Cardiac muscle cell (in vitro differentiated cells and primary cell): ENCODE data around the gene PRR29. TPM values are rescaled to one million over a fixed set of nuclear protein-coding genes. Genes with fewer than 3 reads are reported as not detected.

Experiments used
- DNase-seq, 2 donors: peaks; one replicate each; pipeline versions ENCODE4 v3.0.0 to v3.0.0-alpha.2; 2010 to 2017; ENCODE audit warnings: low read depth in 1 of 2, low spot score in 1 of 2
- H3K27ac ChIP-seq: fragments of 200-600 bp; sonication (generic); 2 replicates; pipeline ENCODE4 v1.5.1; 2016
- H3K27me3 ChIP-seq: fragments of 200-600 bp; sonication (generic); 2 replicates; pipeline ENCODE4 v1.6.0; 2016; ENCODE audit warnings: control low read depth
- H3K36me3 ChIP-seq: fragments of 200-600 bp; sonication (generic); 2 replicates; pipeline ENCODE4 v1.5.1; 2016; ENCODE audit warnings: control low read depth
- H3K4me1 ChIP-seq: fragments of 200-600 bp; sonication (generic); 2 replicates; pipeline ENCODE4 v1.8.1; 2017; ENCODE audit warnings: low read depth, mild to moderate bottlenecking, mixed run types
- H3K4me3 ChIP-seq: fragments of 200-600 bp; sonication (generic); 2 replicates; pipeline ENCODE4 v1.5.1; 2016; ENCODE audit warnings: mild to moderate bottlenecking
- H3K9me3 ChIP-seq: fragments of 200-600 bp; sonication (generic); 2 replicates; pipeline ENCODE4 v1.5.1; 2017; ENCODE audit warnings: low read depth, mild to moderate bottlenecking, control low read depth
- CTCF ChIP-seq: IDR thresholded peaks from 2 replicates; pipeline ENCODE4 v1.5.1; 2012; ENCODE audit warnings: low read depth, mild to moderate bottlenecking, low read length
- polyA plus RNA-seq: library from polyadenylated mRNA; unstranded; fragments of >200 nt; fragmentation: Nextera tagmentation; extraction: Ambion mirVana; gene quantifications from 2 replicates; pipeline ENCODE4 v1.2.1, GENCODE V29; 2016
- total RNA-seq: library from RNA; depleted of rRNA; stranded (reverse); fragments of >200 nt; gene quantifications from 2 replicates; pipeline ENCODE4 v1.2.3, GENCODE V29; 2016

PRR29 gene
- total and polyA plus RNA-seq, 2 experiments from 2014 or later, result 1.7 to 3.6 TPM

GRCh38 chr17:63996430-63997182, 1.5 kb upstream of the PRR29 start:
- no peak overlapping the region for H3K27ac ChIP-seq
- H3K36me3 ChIP-seq, result no peaks in the 10 kb centered on the region
- H3K27me3 ChIP-seq, result peaks cover 48% of the 10 kb centered on the region
- no peak overlapping the region for H3K4me3 ChIP-seq
- DNase-seq, result no peak
- H3K4me1 ChIP-seq, result no peaks in the 10 kb centered on the region
- H3K9me3 ChIP-seq, result no peaks in the 10 kb centered on the region
- TF ChIP-seq CTCF, result no peak

- Histone ChIP-seq H3K36me3 (no peaks in the 10 kb centered on the region), H3K4me1 (no peaks in the 10 kb centered on the region), H3K9me3 (no peaks in the 10 kb centered on the region), H3K27me3 (peaks cover 39% of the 10 kb centered on the region), H3K27ac (no peak overlapping the region), H3K4me3 (peak overlapping the region; percentile 70)
- DNase-seq, result peak; percentile 5 to 36
- no peak for TF ChIP-seq CTCF
Measured at GRCh38 chr17:63997341-63998048, 656 bp upstream of the PRR29 start.

- peak overlapping the region; percentile 70 for H3K4me3 ChIP-seq
- H3K9me3 ChIP-seq, result no peaks in the 10 kb centered on the region
- peaks cover 26% of the 10 kb centered on the region for H3K27me3 ChIP-seq
- TF ChIP-seq CTCF, result no peak
- no peak for DNase-seq
- no peaks in the 10 kb centered on the region for H3K36me3 ChIP-seq
- H3K4me1 ChIP-seq, result no peaks in the 10 kb centered on the region
- no peak overlapping the region for H3K27ac ChIP-seq
Measured at GRCh38 chr17:63998721-63999679, 849 bp downstream of the PRR29 start.

GRCh38 chr17:63999680-64000531, 1.8 kb downstream of the PRR29 start:
- TF ChIP-seq CTCF, result no peak
- no peak for DNase-seq
- H3K27me3 ChIP-seq, result peaks cover 20% of the 10 kb centered on the region
- H3K27ac ChIP-seq, result no peak overlapping the region
- no peaks in the 10 kb centered on the region for H3K9me3 ChIP-seq
- H3K36me3 ChIP-seq, result no peaks in the 10 kb centered on the region
- H3K4me1 ChIP-seq, result no peaks in the 10 kb centered on the region
- H3K4me3 ChIP-seq, result no peak overlapping the region
